ENCODE measurements around the gene OSM.

- TF ChIP-seq CTCF (IDR thresholded peaks at IDR 0.05) (no peak), POLR2A (IDR thresholded peaks at IDR 0.05) (no peak)
Observed at GRCh38 chr22:30299322-30299721, 32.7 kb upstream of the OSM start.
